OCI-LY3 (cell line): Measurements from ENCODE around the gene SPOCK1.

Source experiments
- EZH2phosphoT487 ChIP-seq: fragments of 200-600 bp; shearing (Covaris generic); IDR thresholded peaks from 2 replicates; pipeline ENCODE4 v1.6.1; 2018; ENCODE audit warnings: antibody characterized with exemption, mixed run types, low read depth
- TF ChIP-seq, protein P1 (sequence below): fragments of 200-600, 300-600 bp; sonication (generic); IDR thresholded peaks from 2 replicates; pipeline ENCODE4 v1.5.1; 2014; ENCODE audit warnings: antibody characterized with exemption, low read length, low read depth

DNA sequence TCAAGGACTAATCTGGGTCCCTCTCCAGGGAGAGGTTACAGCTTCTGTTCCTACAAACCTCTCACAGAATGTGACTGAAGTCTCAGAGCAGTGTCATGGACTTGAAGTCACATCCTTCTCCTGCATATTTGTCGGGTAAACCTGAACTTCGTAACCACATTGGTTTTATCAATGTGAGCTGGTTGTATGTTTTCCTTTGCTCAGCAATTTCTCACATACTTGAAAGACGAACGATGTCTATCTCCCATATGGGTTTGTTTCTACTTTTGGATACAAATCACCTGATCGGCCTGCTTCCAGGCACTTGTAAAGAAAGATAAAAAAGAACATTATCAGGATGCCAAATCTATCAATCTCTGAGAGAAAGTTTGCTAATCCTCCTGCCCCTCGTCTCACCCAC lies 411.0 kb downstream of the SPOCK1 start:
- TF ChIP-seq, protein P1, sequence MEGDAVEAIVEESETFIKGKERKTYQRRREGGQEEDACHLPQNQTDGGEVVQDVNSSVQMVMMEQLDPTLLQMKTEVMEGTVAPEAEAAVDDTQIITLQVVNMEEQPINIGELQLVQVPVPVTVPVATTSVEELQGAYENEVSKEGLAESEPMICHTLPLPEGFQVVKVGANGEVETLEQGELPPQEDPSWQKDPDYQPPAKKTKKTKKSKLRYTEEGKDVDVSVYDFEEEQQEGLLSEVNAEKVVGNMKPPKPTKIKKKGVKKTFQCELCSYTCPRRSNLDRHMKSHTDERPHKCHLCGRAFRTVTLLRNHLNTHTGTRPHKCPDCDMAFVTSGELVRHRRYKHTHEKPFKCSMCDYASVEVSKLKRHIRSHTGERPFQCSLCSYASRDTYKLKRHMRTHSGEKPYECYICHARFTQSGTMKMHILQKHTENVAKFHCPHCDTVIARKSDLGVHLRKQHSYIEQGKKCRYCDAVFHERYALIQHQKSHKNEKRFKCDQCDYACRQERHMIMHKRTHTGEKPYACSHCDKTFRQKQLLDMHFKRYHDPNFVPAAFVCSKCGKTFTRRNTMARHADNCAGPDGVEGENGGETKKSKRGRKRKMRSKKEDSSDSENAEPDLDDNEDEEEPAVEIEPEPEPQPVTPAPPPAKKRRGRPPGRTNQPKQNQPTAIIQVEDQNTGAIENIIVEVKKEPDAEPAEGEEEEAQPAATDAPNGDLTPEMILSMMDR: no peak
- no peak for TF ChIP-seq EZH2phosphoT487
